Activated B cell treated with CpG ODN at 0.5 μM for 24 hours (primary cell): ENCODE measurements around the gene ZNF20. TPM values are rescaled to one million over a fixed set of nuclear protein-coding genes. Genes with fewer than 3 reads are reported as not detected.

Experiments
- ATAC-seq: fragments of 200-7000 bp; cut with Tn5 transposase; one replicate; pipeline ENCODE4 v1.10.0; 2021; ENCODE audit warnings: low read depth, mild to moderate bottlenecking, moderate library complexity
- CTCF ChIA-PET: fragments of 350-600 bp; sonication (Branson Sonifier 250); formaldehyde crosslinking; loops from one replicate; lab custom pipeline; 2021; ENCODE audit warnings: antibody characterized with exemption; lab: Charles Lee
- POLR2A ChIA-PET: fragments of 350-600 bp; sonication (Branson Sonifier 250); formaldehyde crosslinking; loops from one replicate; lab custom pipeline; 2021; ENCODE audit warnings: antibody characterized with exemption; lab: Charles Lee
- DNase-seq: peaks from one replicate; pipeline ENCODE4 v3.0.0; 2022
- H3K27ac Mint-ChIP-seq: one replicate; pipeline ENCODE4 v1.8.0; 2020; ENCODE audit warnings: mixed read lengths
- H3K27me3 Mint-ChIP-seq: one replicate; pipeline ENCODE4 v1.8.0; 2021; ENCODE audit warnings: mixed read lengths
- H3K36me3 Mint-ChIP-seq: one replicate; pipeline ENCODE4 v1.8.0; 2021; ENCODE audit warnings: low read depth, mixed read lengths
- H3K4me1 Mint-ChIP-seq: one replicate; pipeline ENCODE4 v1.8.0; 2021; ENCODE audit warnings: mixed read lengths
- H3K4me3 Mint-ChIP-seq: one replicate; pipeline ENCODE4 v1.8.0; 2020; ENCODE audit warnings: mild to moderate bottlenecking, mixed read lengths
- H3K9me3 Mint-ChIP-seq: one replicate; pipeline ENCODE4 v1.8.0; 2020; ENCODE audit warnings: mixed read lengths
- intact Hi-C: fragments of 100-400 bp; cut with micrococcal nuclease; formaldehyde crosslinking; loops from one replicate; pipeline ENCODE4 v1.15.1; 2024
- total RNA-seq: library from RNA; stranded (reverse); gene quantifications from 2 replicates; pipeline ENCODE4 v1.2.3, GENCODE V29; 2022
- TF ChIP-seq, protein P1 (sequence below): fragments of 200-600 bp; IDR thresholded peaks from one replicate; pipeline ENCODE4 v1.8.0; 2022; ENCODE audit warnings: antibody characterized with exemption, mild to moderate bottlenecking

The ZNF20 gene
- total RNA-seq, 1 donor from 2014 or later: 4.2 TPM

DNA sequence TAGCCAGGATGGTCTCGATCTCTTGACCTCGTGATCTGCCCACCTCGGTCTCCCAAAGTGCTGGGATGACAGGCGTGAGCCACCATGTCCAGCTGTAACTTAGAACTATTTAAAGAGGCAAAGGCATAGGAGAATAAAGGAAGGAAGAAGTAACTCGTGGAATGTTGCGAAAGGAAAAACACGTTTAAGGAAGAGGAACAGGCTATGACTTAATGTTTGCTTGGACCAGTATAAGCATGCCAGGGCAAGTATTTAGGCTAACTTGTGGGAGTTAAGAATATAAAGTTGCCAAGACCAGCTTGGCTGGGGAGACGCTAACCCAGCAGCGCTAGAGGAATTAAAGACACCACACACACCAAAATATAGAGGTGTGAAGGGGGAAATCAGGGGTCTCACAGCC lies 42.1 kb downstream of the ZNF20 start:
- Mint-ChIP-seq H3K36me3 (no peaks in the 10 kb centered on the region), H3K9me3 (no peaks in the 10 kb centered on the region), H3K4me1 (peaks cover 7% of the 10 kb centered on the region), H3K4me3 (no peak overlapping the region), H3K27me3 (peaks cover 3% of the 10 kb centered on the region), H3K27ac (no peak overlapping the region)
- TF ChIP-seq, protein P1, sequence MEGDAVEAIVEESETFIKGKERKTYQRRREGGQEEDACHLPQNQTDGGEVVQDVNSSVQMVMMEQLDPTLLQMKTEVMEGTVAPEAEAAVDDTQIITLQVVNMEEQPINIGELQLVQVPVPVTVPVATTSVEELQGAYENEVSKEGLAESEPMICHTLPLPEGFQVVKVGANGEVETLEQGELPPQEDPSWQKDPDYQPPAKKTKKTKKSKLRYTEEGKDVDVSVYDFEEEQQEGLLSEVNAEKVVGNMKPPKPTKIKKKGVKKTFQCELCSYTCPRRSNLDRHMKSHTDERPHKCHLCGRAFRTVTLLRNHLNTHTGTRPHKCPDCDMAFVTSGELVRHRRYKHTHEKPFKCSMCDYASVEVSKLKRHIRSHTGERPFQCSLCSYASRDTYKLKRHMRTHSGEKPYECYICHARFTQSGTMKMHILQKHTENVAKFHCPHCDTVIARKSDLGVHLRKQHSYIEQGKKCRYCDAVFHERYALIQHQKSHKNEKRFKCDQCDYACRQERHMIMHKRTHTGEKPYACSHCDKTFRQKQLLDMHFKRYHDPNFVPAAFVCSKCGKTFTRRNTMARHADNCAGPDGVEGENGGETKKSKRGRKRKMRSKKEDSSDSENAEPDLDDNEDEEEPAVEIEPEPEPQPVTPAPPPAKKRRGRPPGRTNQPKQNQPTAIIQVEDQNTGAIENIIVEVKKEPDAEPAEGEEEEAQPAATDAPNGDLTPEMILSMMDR: no peak
- DNase-seq: no peak
- intact Hi-C loops: no loop called here
- ChIA-PET CTCF (no interaction called here), POLR2A (no interaction called here)
- ATAC-seq: no peak

DNA sequence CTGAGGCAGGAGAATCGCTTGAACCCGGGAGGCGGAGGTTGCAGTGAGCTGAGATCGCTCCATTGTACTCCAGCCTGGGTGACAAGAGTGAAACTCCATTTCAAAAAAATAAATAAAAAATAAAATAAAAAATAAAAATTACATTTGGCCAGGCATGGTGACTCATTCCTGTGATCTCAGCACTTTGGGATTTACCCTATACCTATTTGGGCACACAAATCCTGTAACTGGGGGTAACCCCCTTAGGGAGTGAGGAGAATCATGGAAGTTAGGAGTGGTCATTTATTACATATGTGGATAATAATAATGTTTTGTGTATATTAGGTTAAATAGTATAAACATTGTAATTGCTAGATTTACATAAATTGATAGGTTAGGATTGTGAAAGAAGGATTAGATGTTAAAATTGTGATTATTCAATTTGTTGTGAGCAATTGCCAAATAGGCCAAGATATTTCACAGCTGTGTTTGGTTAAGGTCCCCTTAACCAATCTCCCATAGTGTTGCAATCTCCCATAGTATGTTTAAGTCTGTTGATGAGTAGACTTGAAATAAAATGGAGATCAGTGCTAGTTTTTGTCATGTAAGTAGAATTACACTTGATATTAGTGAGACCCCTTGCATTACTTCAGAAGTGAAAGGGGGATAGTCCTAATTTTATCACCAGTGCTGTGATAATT lies 44.9 kb downstream of the ZNF20 start:
- TF ChIP-seq, protein P1: no peak
- Mint-ChIP-seq H3K9me3 (no peaks in the 10 kb centered on the region), H3K27me3 (peaks cover 3% of the 10 kb centered on the region), H3K36me3 (no peaks in the 10 kb centered on the region), H3K27ac (no peak overlapping the region), H3K4me1 (peaks cover 17% of the 10 kb centered on the region), H3K4me3 (no peak overlapping the region)
- ChIA-PET POLR2A (no interaction called here), CTCF (no interaction called here)
- intact Hi-C loops: no loop called here
- DNase-seq (no peak), ATAC-seq (no peak)

DNA sequence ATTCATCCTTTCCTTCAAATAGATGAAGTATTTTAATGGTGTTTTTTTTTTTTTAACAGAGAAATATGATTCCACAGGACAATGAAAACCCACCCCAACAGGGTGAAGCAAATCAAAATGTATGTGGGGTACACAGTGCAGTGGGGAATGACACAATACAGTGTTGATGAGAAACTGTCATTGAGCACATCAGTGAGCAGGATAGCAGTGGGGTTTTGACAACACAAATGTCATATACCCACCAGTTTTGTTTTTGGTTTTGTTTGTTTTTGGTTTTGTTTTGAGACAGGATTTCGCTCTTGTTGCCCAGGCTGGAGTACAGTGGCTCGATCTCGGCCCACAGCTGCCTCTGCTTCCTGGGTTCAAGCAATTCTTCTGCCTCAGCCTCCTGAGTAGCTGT lies 46.4 kb downstream of the ZNF20 start:
- no peak for ATAC-seq
- CTCF ChIA-PET: no interaction called here
- intact Hi-C loops: no loop called here
- Mint-ChIP-seq H3K36me3 (no peaks in the 10 kb centered on the region), H3K4me3 (no peak overlapping the region), H3K27me3 (peaks cover 3% of the 10 kb centered on the region), H3K4me1 (peaks cover 17% of the 10 kb centered on the region), H3K27ac (no peak overlapping the region), H3K9me3 (no peaks in the 10 kb centered on the region)
- POLR2A ChIA-PET: no interaction called here
- no peak for DNase-seq
- TF ChIP-seq, protein P1: no peak

DNA sequence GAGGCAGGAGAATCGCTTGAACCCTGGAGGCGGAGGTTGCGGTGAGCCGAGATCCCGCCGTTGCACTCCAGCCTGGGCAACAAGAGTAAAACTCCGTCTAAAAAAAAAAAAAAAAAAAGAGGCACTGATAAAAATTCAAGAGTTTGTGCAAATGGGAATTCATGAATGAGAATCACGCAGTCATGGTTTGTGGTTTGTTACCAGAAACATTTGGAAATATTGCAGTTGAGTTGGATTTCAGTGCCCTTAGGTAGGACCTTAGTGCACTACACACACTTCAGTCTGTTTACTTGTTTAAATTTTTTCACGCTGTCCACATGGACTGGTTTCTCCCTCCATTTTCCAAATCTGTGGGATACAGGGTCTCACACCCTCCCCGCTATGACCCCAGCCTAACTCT lies 47.2 kb downstream of the ZNF20 start:
- intact Hi-C loops: no loop called here
- H3K27ac Mint-ChIP-seq: no peak overlapping the region
- peak overlapping the region; percentile 83 for H3K4me3 Mint-ChIP-seq
- DNase-seq (no peak), ATAC-seq (no peak)
- POLR2A ChIA-PET: interaction anchor here (0.6 to 1.7 kb wide), 5 partner anchors 41 to 202 kb away, joined by 3 to 6 read pairs (median 3); partner anchors contain the start of genes ZNF20 and ZNF44
- H3K36me3 Mint-ChIP-seq: no peaks in the 10 kb centered on the region
- TF ChIP-seq, protein P1: no peak
- peaks cover 3% of the 10 kb centered on the region for H3K27me3 Mint-ChIP-seq
- H3K4me1 Mint-ChIP-seq: peaks cover 17% of the 10 kb centered on the region
- CTCF ChIA-PET: interaction anchor here (1.1 kb wide), 1 partner anchor 21 kb away, joined by 3 read pairs; no protein-coding TSS in a partner anchor
- H3K9me3 Mint-ChIP-seq: no peaks in the 10 kb centered on the region

DNA sequence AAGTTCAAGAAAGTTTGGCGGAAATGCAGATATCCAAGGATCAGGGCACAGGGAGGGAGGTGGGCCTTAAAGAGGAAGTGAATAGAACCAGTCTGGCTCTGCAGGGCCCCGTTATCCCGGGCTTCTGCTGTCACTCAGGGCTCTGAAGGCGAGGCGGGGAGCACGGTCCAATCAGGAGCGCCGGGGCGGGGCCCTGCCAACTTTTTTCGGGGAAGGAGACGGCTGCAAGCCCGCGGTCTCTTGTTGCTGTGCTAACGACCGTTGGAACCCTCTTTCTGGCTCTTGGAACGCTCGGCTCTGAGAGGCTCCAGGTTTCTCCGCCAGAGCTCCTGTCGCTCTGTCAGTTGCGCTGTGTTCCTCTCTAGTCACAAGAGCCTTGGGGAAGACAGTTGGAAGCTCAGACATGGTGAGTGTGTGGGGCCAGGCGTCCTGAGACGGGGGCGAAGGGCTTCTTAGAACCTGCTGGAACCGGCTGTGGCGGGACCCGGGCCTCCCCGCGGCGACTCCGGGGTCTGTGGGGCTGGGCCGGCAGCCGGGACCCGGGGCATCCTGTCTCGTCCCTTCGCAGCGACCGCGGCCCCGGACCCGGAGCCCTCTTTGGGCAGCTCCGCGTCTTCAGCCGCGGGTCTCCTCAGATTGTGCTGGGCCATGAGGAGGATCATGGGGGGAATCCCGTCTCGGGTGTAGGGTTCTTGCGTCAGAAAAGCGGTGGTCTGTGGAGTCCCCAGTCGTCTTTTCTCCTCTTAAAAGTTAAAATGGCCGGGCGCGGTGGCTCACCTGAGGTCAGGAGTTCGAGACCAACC lies 47.9 kb downstream of the ZNF20 start:
- H3K4me1 Mint-ChIP-seq: peaks cover 17% of the 10 kb centered on the region
- ChIA-PET CTCF (interaction anchor here (1.1 to 2.5 kb wide), 3 partner anchors 22 to 169 kb away, joined by 3 to 10 read pairs (median 7); no protein-coding TSS in a partner anchor), POLR2A (interaction anchor here (0.6 to 1.7 kb wide), 8 partner anchors 11 to 203 kb away, joined by 3 to 6 read pairs (median 4); partner anchors contain the start of genes ZNF20, ZNF44 and ZNF763)
- intact Hi-C loops: no loop called here
- TF ChIP-seq, protein P1: no peak
- no peaks in the 10 kb centered on the region for H3K9me3 Mint-ChIP-seq
- H3K36me3 Mint-ChIP-seq: no peaks in the 10 kb centered on the region
- H3K4me3 Mint-ChIP-seq: peak overlapping the region; percentile 83
- peaks cover 3% of the 10 kb centered on the region for H3K27me3 Mint-ChIP-seq
- ATAC-seq (peak; percentile 70), DNase-seq (peak; percentile 43)
- no peak overlapping the region for H3K27ac Mint-ChIP-seq
